Osteoblast (primary cell): ENCODE measurements around the gene CACFD1. TPM values are rescaled to one million over a fixed set of nuclear protein-coding genes. Genes with fewer than 3 reads are reported as not detected.

Source experiments
- DNase-seq: peaks from one replicate; pipeline ENCODE4 v3.0.0; 2011; ENCODE audit warnings: low spot score, mixed read lengths; ENCODE audit not compliant: insufficient read length; ENCODE audit errors: missing footprints
- H2AFZ ChIP-seq: 2 replicates; pipeline ENCODE4 v1.6.0; 2011; ENCODE audit warnings: mild to moderate bottlenecking, low read length
- H3K27ac ChIP-seq: 2 replicates; pipeline ENCODE4 v1.5.1; 2011; ENCODE audit warnings: mild to moderate bottlenecking, low read depth, low read length, moderate library complexity
- H3K27me3 ChIP-seq: 2 replicates; pipeline ENCODE4 v1.6.0; 2012; ENCODE audit warnings: mild to moderate bottlenecking, control low read depth, inconsistent platforms, low read length, moderate library complexity; ENCODE audit not compliant: insufficient read depth
- H3K36me3 ChIP-seq: 2 replicates; pipeline ENCODE4 v1.5.1; 2011; ENCODE audit warnings: mild to moderate bottlenecking, low read length, control low read depth, moderate library complexity; ENCODE audit not compliant: insufficient read depth
- H3K4me1 ChIP-seq: 2 replicates; pipeline ENCODE4 v1.5.1; 2011; ENCODE audit warnings: mild to moderate bottlenecking, low read length, control low read depth, moderate library complexity; ENCODE audit not compliant: insufficient read depth
- H3K4me2 ChIP-seq: 2 replicates; pipeline ENCODE4 v1.6.0; 2011; ENCODE audit warnings: mild to moderate bottlenecking, low read length; ENCODE audit not compliant: insufficient read depth
- H3K4me3 ChIP-seq: fragments of 200-600 bp; sonication (generic); 3 replicates; pipeline ENCODE4 v1.5.1; 2012; ENCODE audit warnings: mild to moderate bottlenecking, low read length, inconsistent platforms; ENCODE audit not compliant: insufficient read depth
- H3K79me2 ChIP-seq: 2 replicates; pipeline ENCODE4 v1.6.0; 2012; ENCODE audit warnings: mild to moderate bottlenecking, low read length, control low read depth, inconsistent platforms; ENCODE audit not compliant: insufficient read depth
- H3K9me3 ChIP-seq: 2 replicates; pipeline ENCODE4 v1.5.1; 2011; ENCODE audit warnings: low read depth, low read length, control low read depth
- H4K20me1 ChIP-seq: 2 replicates; pipeline ENCODE4 v1.6.0; 2012; ENCODE audit warnings: mild to moderate bottlenecking, low read length, control low read depth; ENCODE audit not compliant: insufficient read depth
- CTCF ChIP-seq: IDR thresholded peaks from 2 replicates; pipeline ENCODE4 v1.5.1; 2011; ENCODE audit warnings: mild to moderate bottlenecking, low read depth, low read length, moderate library complexity; ENCODE audit errors: extremely low read depth
- total RNA-seq: library from RNA; depleted of rRNA; stranded (reverse); fragments of >200 nt; gene quantifications from 2 replicates; pipeline ENCODE4 v1.2.3, GENCODE V29; 2012

CACFD1 gene
- total RNA-seq, 1 donor: 9.0 TPM

GRCh38 chr9:133494636-133495326, 35.0 kb downstream of the CACFD1 start:
- peak; percentile 30 for DNase-seq
- Histone ChIP-seq H4K20me1 (no peaks in the 10 kb centered on the region), H3K27me3 (peaks cover 10% of the 10 kb centered on the region), H2AFZ (no peak overlapping the region), H3K4me1 (peaks cover 12% of the 10 kb centered on the region), H3K4me3 (no peak overlapping the region), H3K79me2 (no peaks in the 10 kb centered on the region), H3K36me3 (no peaks in the 10 kb centered on the region), H3K9me3 (no peaks in the 10 kb centered on the region), H3K4me2 (no peak overlapping the region), H3K27ac (no peak overlapping the region)
- TF ChIP-seq CTCF: no peak

GRCh38 chr9:133495327-133496293, 35.8 kb downstream of the CACFD1 start:
- Histone ChIP-seq H3K4me3 (no peak overlapping the region), H3K79me2 (no peaks in the 10 kb centered on the region), H2AFZ (no peak overlapping the region), H3K4me2 (no peak overlapping the region), H3K4me1 (peaks cover 12% of the 10 kb centered on the region), H3K9me3 (no peaks in the 10 kb centered on the region), H3K27ac (no peak overlapping the region), H3K36me3 (no peaks in the 10 kb centered on the region), H3K27me3 (peaks cover 14% of the 10 kb centered on the region), H4K20me1 (no peaks in the 10 kb centered on the region)
- peak; percentile 32 for DNase-seq
- TF ChIP-seq CTCF: no peak

- H3K4me2 ChIP-seq: no peak overlapping the region
- no peaks in the 10 kb centered on the region for H3K79me2 ChIP-seq
- no peaks in the 10 kb centered on the region for H3K36me3 ChIP-seq
- H3K27ac ChIP-seq: no peak overlapping the region
- H3K9me3 ChIP-seq: no peaks in the 10 kb centered on the region
- peak; percentile 70 for DNase-seq
- no peak overlapping the region for H2AFZ ChIP-seq
- peaks cover 7% of the 10 kb centered on the region for H3K4me1 ChIP-seq
- no peak overlapping the region for H3K4me3 ChIP-seq
- peaks cover 14% of the 10 kb centered on the region for H3K27me3 ChIP-seq
- no peaks in the 10 kb centered on the region for H4K20me1 ChIP-seq
- no peak for TF ChIP-seq CTCF
Observed at GRCh38 chr9:133496861-133497842, 37.4 kb downstream of the CACFD1 start.
